K562 (cell line): ENCODE results near the gene NDUFB10. TPM values are rescaled to one million over a fixed set of nuclear protein-coding genes. Genes with fewer than 3 reads are reported as not detected.
A peak's percentile ranks its signal among the peaks of the same experiment; 100 is the strongest.

ENCODE experiments used
- CBX1 ChIP-seq: sonication (generic); IDR thresholded peaks from 2 replicates; pipeline ENCODE4 v1.6.1; 2016; ENCODE audit warnings: antibody characterized with exemption, low read depth, mild to moderate bottlenecking
- ELF2 ChIP-seq: fragments of 250-450 bp; sonication (Bioruptor Pico); IDR thresholded peaks from 2 replicates; pipeline ENCODE4 v1.5.0; 2021; ENCODE audit warnings: mild to moderate bottlenecking
- EP400 ChIP-seq: fragments of 450-650 bp; IDR thresholded peaks from 2 replicates; pipeline ENCODE4 v1.6.1; 2017; ENCODE audit warnings: antibody characterized with exemption, mild to moderate bottlenecking, moderate library complexity
- ETS2 ChIP-seq: IDR thresholded peaks from 2 replicates; pipeline ENCODE4 v1.6.1; 2016; ENCODE audit warnings: borderline replicate concordance, missing genetic modification characterization, mild to moderate bottlenecking, moderate library complexity, missing compliant biosample characterization; ENCODE audit not compliant: poor library complexity, severe bottlenecking
- MAZ ChIP-seq, 2 experiments: fragments of 450-650 bp in 1 of 2; sonication (generic) in 1 of 2; formaldehyde crosslinking; IDR thresholded peaks in 1 of 2; conservative IDR thresholded peaks in 1 of 2; 2 replicates each; pipeline versions ENCODE4 v1.4.0 to v1.5.0; 2020; ENCODE audit warnings: mild to moderate bottlenecking in 1 of 2, missing genetic modification reagents in 1 of 2
- MBD2 ChIP-seq: sonication (generic); IDR thresholded peaks from 2 replicates; pipeline ENCODE4 v1.6.1; 2016; ENCODE audit warnings: low read depth, borderline replicate concordance
- MEIS2 ChIP-seq: fragments of 450-650 bp; IDR thresholded peaks from 2 replicates; pipeline ENCODE4 v1.6.1; 2014; ENCODE audit warnings: mild to moderate bottlenecking; ENCODE audit not compliant: partially characterized antibody
- MYC ChIP-seq, 2 experiments: fragments of 250-450 bp in 1 of 2; sonication (Bioruptor Pico) in 1 of 2; IDR thresholded peaks; 2 replicates each; pipeline versions ENCODE4 v1.5.1 to v1.6.1; 2012 to 2021; ENCODE audit warnings: low read depth in 2 of 2, borderline replicate concordance in 1 of 2, improper control_type of control experiment in 1 of 2, low read length in 1 of 2, mild to moderate bottlenecking in 1 of 2, moderate library complexity in 1 of 2
- MYNN ChIP-seq, 2 experiments: sonication (generic); formaldehyde crosslinking in 1 of 2; IDR thresholded peaks; 2 replicates each; pipeline versions ENCODE4 v1.5.0 to v1.6.1; 2016 to 2020; ENCODE audit warnings: antibody characterized with exemption in 1 of 2, missing genetic modification reagents in 1 of 2
- NFATC3 ChIP-seq: fragments of 450-650 bp; IDR thresholded peaks from 2 replicates; pipeline ENCODE4 v1.6.1; 2017; ENCODE audit warnings: mild to moderate bottlenecking
- RBM25 ChIP-seq: fragments of 200-400 bp; formaldehyde crosslinking; IDR thresholded peaks from 2 replicates; pipeline ENCODE4 v1.6.1; 2018; ENCODE audit warnings: low read length, low read depth, moderate library complexity; ENCODE audit not compliant: severe bottlenecking
- ZNF174 ChIP-seq: fragments of 250-450 bp; sonication (Bioruptor Pico); IDR thresholded peaks from 2 replicates; pipeline ENCODE4 v1.4.0; 2020; ENCODE audit warnings: mild to moderate bottlenecking
- ZNF197 ChIP-seq: fragments of 200-800 bp; sonication (Bioruptor generic); IDR thresholded peaks from 2 replicates; pipeline ENCODE4 v1.6.1; 2016; ENCODE audit warnings: low read depth, missing genetic modification characterization, missing compliant biosample characterization
- polyA plus RNA-seq, 8 experiments: library from polyadenylated mRNA; depleted of rRNA in 4 of 8; stranded (reverse) in 5 of 8; unstranded in 3 of 8; fragments of >200 nt; fragmentation: Nextera tagmentation in 2 of 8; fragmentation: Illumina TruSeq in 1 of 8; extraction: Ambion mirVana in 2 of 8; extraction: Trizol in 1 of 8; gene quantifications; 2 replicates each; pipeline versions ENCODE4 v1.2.1 to v1.2.3, GENCODE V29; 2011 to 2014; ENCODE audit warnings: inconsistent platforms in 1 of 8, missing spikeins in 1 of 8
- total RNA-seq, 7 experiments: library from RNA; depleted of rRNA in 6 of 7; stranded (reverse); fragments of >200 nt in 6 of 7; fragmentation: Illumina TruSeq in 2 of 7; extraction: Trizol in 2 of 7; gene quantifications; 2 replicates each; pipeline versions ENCODE4 v1.2.1 to v1.2.3, GENCODE V29; 2011 to 2021; ENCODE audit warnings: low replicate concordance in 1 of 7
- TF ChIP-seq, protein P1 (sequence below): sonication (generic); formaldehyde crosslinking; IDR thresholded peaks from 2 replicates; pipeline ENCODE4 v1.8.1; 2023; ENCODE audit warnings: missing genetic modification reagents, mild to moderate bottlenecking, borderline replicate concordance
- TF ChIP-seq, protein P2 (sequence below): sonication (generic); formaldehyde crosslinking; IDR thresholded peaks from 2 replicates; pipeline ENCODE4 v1.8.1; 2023; ENCODE audit warnings: mild to moderate bottlenecking, missing genetic modification reagents
- TF ChIP-seq, protein P3 (sequence below): fragments of 250-450 bp; sonication (Bioruptor Pico); IDR thresholded peaks from 2 replicates; pipeline ENCODE4 v1.4.0; 2020; ENCODE audit warnings: mild to moderate bottlenecking, moderate library complexity, borderline replicate concordance

Gene NDUFB10
- total and polyA plus RNA-seq, 9 of the 15 experiments (the other 6 are each of a cell fraction or from before 2014, with no cell fraction given) = 69.3 to 527 (median 161) TPM

GRCh38 chr16:1959269-1960039 is at the start of gene NDUFB10 (continued):
- TF ChIP-seq, protein P1, sequence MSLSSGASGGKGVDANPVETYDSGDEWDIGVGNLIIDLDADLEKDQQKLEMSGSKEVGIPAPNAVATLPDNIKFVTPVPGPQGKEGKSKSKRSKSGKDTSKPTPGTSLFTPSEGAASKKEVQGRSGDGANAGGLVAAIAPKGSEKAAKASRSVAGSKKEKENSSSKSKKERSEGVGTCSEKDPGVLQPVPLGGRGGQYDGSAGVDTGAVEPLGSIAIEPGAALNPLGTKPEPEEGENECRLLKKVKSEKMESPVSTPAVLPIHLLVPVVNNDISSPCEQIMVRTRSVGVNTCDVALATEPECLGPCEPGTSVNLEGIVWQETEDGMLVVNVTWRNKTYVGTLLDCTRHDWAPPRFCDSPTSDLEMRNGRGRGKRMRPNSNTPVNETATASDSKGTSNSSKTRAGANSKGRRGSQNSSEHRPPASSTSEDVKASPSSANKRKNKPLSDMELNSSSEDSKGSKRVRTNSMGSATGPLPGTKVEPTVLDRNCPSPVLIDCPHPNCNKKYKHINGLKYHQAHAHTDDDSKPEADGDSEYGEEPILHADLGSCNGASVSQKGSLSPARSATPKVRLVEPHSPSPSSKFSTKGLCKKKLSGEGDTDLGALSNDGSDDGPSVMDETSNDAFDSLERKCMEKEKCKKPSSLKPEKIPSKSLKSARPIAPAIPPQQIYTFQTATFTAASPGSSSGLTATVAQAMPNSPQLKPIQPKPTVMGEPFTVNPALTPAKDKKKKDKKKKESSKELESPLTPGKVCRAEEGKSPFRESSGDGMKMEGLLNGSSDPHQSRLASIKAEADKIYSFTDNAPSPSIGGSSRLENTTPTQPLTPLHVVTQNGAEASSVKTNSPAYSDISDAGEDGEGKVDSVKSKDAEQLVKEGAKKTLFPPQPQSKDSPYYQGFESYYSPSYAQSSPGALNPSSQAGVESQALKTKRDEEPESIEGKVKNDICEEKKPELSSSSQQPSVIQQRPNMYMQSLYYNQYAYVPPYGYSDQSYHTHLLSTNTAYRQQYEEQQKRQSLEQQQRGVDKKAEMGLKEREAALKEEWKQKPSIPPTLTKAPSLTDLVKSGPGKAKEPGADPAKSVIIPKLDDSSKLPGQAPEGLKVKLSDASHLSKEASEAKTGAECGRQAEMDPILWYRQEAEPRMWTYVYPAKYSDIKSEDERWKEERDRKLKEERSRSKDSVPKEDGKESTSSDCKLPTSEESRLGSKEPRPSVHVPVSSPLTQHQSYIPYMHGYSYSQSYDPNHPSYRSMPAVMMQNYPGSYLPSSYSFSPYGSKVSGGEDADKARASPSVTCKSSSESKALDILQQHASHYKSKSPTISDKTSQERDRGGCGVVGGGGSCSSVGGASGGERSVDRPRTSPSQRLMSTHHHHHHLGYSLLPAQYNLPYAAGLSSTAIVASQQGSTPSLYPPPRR (CRISPR knock-in tag) = peak; percentile 48; the same call in 1 of the 2 replicates
- TF ChIP-seq EP400 (peak; percentile 71; the same call in 1 of the 2 replicates), MYNN (IDR thresholded peaks at IDR 0.05) (peak; percentile 25; the same call in 1 of the 2 replicates), MYNN (CRISPR knock-in tag; IDR thresholded peaks at IDR 0.05) (no peak), MAZ (CRISPR knock-in tag; conservative IDR thresholded peaks at IDR 0.05 in 1 of 2, IDR thresholded peaks at IDR 0.05 in 1 of 2) (peak in 1 of 2 experiments; percentile 78; a peak in 3 of 4 replicates), MEIS2 (peak; percentile 52), MYC (IDR thresholded peaks at IDR 0.05; ENCODE audit: low read depth, low read length) (peak; percentile 70), MYC (CRISPR knock-in tag; IDR thresholded peaks at IDR 0.05; ENCODE audit: borderline replicate concordance, low read depth) (peak; percentile 55; the same call in 1 of the 2 replicates), ZNF174 (CRISPR knock-in tag) (no peak), CBX1 (0 out of 2 replicates have a peak, but pooled peaks have one; percentile 49), ELF2 (CRISPR knock-in tag) (no peak), RBM25 (peak; percentile 61), ZNF197 (CRISPR knock-in tag) (0 out of 2 replicates have a peak, but pooled peaks have one; percentile 29), ETS2 (tag) (no peak), MBD2 (peak; percentile 46; the same call in 1 of the 2 replicates), NFATC3 (no peak)
- TF ChIP-seq, protein P2, sequence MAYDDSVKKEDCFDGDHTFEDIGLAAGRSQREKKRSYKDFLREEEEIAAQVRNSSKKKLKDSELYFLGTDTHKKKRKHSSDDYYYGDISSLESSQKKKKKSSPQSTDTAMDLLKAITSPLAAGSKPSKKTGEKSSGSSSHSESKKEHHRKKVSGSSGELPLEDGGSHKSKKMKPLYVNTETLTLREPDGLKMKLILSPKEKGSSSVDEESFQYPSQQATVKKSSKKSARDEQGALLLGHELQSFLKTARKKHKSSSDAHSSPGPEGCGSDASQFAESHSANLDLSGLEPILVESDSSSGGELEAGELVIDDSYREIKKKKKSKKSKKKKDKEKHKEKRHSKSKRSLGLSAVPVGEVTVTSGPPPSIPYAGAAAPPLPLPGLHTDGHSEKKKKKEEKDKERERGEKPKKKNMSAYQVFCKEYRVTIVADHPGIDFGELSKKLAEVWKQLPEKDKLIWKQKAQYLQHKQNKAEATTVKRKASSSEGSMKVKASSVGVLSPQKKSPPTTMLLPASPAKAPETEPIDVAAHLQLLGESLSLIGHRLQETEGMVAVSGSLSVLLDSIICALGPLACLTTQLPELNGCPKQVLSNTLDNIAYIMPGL = no peak
- TF ChIP-seq, protein P3, sequence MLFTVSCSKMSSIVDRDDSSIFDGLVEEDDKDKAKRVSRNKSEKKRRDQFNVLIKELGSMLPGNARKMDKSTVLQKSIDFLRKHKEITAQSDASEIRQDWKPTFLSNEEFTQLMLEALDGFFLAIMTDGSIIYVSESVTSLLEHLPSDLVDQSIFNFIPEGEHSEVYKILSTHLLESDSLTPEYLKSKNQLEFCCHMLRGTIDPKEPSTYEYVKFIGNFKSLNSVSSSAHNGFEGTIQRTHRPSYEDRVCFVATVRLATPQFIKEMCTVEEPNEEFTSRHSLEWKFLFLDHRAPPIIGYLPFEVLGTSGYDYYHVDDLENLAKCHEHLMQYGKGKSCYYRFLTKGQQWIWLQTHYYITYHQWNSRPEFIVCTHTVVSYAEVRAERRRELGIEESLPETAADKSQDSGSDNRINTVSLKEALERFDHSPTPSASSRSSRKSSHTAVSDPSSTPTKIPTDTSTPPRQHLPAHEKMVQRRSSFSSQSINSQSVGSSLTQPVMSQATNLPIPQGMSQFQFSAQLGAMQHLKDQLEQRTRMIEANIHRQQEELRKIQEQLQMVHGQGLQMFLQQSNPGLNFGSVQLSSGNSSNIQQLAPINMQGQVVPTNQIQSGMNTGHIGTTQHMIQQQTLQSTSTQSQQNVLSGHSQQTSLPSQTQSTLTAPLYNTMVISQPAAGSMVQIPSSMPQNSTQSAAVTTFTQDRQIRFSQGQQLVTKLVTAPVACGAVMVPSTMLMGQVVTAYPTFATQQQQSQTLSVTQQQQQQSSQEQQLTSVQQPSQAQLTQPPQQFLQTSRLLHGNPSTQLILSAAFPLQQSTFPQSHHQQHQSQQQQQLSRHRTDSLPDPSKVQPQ (CRISPR knock-in tag) = no peak
